ENCODE results near the gene KIF16B.
"Not testable (repeated sequence)": the region's sequence is repeated elsewhere in the genome, so short reads cannot be mapped to it uniquely, and the experiment has no call there.

Gene KIF16B

DNA sequence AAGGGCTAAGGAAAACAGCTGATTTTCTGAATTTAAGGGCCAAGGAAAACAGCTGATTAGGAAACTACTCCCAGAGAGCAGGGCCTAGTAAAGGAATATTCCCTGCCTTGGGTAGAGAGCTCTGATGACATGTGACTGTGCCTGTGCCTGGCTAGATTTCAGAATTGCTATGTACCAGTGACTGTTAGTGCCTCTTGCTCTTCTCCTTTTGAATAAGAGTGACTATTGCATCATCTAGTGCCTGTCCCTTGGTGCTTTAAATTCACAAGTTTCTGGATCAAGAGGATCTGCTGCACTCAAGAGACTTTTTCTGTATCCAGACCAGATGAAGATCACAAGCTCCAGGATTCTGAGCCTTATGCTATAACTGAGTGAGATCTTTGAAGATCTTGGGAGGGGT is 332.9 kb downstream of the KIF16B start:
- no peak for DNase-seq

GRCh38 chr20:16236589-16237241 is 336.5 kb downstream of the KIF16B start:
- DNase-seq: no peak

DNA sequence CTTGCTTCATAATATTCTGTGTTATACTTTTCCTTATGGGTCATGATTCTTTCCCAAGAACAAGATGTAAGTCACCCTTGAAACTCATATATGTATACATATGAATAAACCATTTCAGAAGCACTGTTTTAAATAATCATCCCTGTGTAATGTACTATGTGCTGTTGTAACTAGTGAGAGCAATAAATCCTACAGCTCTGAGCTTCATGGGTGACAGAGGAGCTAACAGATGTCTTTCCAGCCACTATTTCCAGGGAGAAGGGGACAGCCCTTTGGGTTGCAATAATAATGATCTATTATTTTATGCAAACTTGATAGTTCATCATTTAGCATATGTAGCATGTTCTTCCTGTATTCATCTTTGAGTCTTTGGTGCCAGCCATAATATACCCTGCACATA is 342.8 kb downstream of the KIF16B start:
- DNase-seq: no peak

- DNase-seq: no peak
Measured at GRCh38 chr20:16229813-16230212, 343.4 kb downstream of the KIF16B start.

GRCh38 chr20:16228722-16229121 is 344.5 kb downstream of the KIF16B start:
- no peak for DNase-seq

- not testable (repeated sequence) for DNase-seq
Measured at GRCh38 chr20:16226961-16227360, 346.3 kb downstream of the KIF16B start.

DNA sequence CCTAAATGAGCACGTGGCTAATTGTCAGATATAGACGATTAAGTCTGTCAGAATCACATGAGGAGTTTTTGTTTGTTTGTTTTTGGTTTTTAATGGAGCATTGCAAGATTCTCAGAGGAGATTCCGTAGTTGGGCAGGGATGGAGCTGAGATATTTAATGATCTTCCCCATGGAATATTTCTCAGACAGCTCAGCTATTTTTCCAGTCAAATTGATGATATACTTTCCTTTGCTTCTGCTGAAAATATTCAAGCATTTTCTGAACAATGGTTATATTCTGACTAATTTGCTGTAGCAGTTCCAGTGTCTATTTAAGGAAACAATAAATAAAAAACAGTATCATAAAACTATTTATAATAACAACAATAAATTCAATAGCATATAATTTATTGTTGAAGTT is 348.4 kb downstream of the KIF16B start:
- DNase-seq: no peak

- no peak for DNase-seq
Measured at GRCh38 chr20:16222859-16223411, 350.3 kb downstream of the KIF16B start.

Measured in stimulated activated CD4-positive, alpha-beta T cell treated with anti-CD3 and anti-CD28 coated beads, Interleukin-4, amount 100 ng/mL, for 24 hours (primary cell).